NCI-H2107 treated with DMSO at 0.1 percent for 48 hours (cell line): Measurements from ENCODE around the gene BCAT1.
"Not testable (repeated sequence)": the region's sequence is repeated elsewhere in the genome, so short reads cannot be mapped to it uniquely, and the experiment has no call there.

ENCODE experiments used
- DNase-seq: peaks from one replicate; lab custom pipeline; 2025; ENCODE audit not compliant: unreplicated experiment; lab: John Stamatoyannopoulos, UW

BCAT1 gene

DNA sequence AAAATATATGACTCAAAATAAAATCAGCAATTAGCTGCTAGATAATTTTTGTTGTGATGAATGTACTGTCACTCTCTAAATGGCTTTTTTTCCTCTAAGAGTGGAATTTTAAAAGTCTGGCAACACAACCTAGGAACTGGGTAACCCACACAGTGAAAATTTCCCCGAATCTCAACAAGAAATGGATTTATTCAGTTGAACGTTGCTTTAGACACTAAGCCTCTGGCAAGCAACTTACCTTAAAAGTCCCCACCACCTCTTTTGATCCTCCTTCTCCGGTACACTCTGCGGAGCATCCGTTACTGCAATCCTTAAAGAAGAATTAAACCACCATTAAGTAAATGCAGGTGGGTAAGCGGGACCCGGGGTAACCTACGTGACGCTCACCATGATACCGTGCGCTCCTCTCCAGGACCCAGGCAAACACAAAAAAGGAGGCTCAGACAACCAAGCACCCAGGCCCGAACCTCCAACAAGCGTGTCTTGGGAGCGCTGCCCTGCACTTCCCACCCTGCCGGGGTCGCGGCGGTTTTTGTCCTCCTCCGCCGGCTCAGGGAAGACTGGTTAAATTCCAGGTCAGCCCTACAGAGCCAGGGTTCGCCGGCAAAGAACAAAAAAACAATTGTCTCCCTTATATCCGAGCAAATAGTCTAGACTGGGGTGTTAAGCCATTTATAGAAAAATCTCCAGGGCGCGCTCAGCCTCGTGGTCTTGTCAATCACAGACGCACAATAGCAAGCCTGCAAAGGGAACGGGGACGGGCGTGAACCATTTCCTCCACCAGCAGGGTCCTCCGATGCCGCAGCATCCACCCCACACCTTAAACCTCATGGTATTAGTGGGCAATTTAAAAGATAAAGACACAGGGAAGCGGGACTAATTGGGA lies 47.1 kb downstream of the BCAT1 start:
- no peak for DNase-seq

DNA sequence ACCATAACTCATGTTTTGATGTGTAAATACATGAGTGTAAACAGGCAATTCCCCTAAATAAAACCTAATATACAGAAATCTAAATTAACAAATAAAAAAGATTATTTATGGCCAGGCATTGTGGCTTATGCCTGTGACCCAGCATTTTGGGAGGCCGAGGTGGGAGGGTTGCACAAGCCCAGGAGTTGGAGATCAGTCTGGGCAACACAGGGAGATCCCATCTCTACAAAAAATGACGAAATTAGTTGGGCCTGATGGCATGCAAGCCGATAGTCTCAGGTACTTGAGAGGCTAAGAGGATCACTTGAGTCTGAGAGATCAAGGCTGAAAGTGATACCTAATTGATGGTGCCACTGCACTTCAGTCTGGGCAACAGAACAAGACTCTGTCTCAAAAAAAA lies 48.7 kb downstream of the BCAT1 start:
- DNase-seq = no peak

DNA sequence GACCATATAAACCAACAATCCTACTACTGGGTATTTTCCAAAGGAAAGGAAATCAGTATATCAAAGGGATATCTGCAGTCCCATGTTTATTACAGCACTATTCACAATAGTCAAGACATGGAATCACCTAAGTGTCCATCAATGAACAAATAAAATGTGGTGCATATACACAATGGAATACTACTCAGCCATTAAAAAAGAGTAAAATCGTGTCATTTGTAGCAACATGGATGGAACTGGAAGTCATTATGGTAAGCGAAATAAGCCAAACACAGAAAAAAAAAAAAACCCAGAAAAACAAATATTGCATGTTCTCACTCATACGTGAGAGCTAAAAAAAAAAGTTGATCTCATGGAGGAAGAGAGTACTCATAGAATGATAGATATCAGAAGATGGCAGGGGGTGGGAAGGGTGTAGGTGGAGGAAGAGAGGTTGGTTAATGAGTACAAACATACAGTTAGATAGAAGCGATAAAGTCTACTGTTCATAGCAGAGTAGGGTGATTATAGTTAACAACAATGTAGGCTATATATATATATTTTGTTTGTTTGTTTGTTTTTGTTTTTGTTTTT lies 49.3 kb downstream of the BCAT1 start:
- DNase-seq = no peak

DNA sequence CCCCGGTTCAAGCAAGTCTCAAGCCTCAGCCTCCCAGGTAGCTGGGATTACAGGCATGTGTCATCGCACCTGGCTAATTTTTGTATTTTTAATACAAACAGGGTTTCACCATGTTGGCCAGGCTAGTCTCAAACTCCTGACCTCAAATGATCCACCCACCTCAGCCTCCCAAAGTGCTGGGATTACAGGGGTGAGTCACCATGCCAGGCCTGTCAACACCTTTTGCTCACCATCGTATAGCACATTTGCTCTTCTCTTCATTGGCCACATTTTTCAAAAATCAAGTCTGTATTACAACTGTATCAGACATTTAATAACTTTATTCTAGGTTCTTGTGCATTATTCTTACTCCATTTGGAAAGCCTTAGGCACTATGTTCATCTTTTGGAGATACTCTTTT lies 50.3 kb downstream of the BCAT1 start:
- DNase-seq = no peak

DNA sequence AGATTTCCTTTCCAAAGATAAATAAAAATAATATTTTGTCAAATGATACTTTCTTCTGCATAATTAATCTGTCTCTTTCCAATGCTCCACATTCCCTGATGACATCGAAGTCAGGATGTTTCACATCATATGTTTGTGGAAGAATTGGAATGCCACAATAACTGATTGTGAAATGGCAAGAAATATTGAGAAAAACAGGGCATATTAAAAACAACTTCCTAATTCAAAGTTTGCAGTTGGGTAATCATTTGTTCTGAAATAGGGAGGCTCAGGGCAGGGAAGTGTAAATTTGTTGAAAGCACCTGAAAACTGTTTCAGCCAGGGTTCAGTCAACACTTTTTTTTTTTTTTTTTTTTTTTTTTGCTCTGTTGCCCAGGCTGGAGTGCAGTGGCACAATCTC lies 50.7 kb downstream of the BCAT1 start:
- DNase-seq = no peak

DNA sequence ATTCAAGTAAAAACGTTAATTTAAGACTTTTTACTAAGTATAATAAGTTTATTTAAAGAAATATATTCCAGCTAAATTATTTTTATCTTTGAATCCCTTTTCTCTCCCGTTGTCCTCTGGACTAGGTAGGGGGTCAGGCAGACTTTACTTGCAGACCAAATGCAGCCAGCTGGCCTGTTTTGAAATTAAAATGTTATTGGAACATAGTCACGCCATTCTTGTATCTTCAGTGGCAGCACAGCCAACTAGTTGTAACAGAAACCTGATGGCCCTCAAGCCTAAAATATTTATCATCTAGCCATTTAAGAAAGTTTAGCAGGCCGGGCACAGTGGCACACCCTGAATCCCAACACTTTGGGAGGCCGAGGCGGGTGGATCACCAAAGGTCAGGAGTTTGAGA lies 52.7 kb downstream of the BCAT1 start:
- DNase-seq = no peak

DNA sequence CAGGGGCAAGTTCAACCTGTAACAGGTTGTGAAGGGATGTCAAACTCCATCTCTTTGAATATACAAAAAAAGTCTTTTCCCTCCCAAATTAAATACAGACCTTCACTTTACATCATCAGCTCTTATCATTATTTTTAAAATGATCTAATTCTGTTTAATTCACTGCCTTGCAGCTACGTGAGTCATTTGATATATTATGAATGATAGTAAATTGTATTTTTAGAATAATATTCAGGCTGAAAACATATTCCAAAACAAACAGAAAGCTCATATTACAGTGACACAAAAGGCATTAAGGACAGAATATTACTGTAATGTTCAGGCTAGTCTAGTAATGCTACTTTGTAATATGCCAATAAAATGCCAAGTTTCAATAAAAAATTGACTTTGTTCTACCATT lies 53.3 kb downstream of the BCAT1 start:
- no peak for DNase-seq

DNA sequence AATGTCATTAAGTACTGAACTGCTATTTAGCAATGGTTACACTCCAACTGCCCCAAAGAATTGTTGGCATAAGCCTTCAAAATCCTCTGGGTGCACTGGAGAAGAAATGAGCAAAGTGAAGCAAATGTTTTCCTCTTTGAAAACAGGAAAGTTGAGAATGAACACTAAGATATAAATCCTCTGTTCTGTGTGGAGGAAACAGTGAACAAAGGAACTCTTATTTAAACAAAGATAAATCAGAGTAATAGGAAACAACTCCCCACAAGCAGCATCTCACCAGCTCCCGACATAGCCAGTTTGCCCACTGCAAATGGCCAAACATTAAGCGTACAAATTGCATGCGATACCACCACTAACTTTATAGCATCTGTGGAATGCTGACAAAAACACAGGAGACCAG lies 54.0 kb downstream of the BCAT1 start:
- DNase-seq = no peak

DNA sequence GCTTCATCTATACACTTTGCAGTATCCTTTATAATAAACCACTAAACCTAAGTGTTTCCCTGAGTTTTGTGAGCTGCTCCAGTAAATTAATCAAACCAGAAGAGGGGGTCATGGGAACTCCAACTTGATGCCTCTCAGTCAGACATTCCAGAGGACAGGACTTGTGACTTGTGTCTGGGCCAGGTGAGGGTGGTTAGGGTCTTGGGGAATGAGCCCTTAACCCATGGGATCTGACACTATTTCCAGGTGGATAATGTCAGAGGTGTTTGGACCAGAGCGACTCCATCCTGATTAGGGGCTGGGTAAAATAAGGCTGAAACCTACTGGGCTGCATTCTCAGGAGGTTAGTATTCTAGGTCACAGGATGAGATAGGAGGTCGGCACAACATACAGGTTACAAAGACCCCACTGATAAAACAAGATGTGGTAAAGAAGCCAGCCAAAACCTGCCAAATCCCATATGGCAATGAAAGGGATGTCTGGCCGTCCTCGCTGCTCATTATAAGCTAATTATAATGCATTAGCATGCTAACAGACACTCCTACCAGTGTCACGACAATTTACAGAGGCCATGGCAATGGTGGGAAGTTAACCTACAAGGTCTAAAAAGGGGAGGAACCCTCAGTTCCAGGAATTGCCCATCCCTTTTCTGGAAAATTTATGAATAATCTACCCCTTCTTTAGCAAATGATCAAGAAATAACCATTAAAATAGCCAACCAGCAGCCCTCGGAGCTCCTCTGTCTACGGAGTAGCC lies 58.7 kb downstream of the BCAT1 start:
- no peak for DNase-seq

DNA sequence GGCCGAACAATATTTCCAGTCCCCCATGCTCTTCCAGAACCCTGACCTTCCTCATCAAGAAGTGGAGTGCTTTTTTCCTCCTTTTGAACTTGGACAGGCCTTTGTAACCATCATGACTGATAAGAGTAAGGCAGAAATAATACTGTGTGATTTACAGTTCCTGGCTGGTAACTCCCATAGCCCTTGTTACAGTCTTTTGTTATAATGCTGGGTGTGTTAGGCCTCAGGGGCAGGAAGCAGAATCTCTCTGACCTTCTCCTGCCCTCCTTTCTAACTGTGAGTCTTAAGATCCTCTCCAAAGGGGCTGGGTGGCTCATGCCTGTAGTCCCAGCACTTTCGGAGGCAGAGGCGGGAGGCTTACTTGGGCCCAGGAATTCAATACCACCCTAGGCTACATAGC lies 59.5 kb downstream of the BCAT1 start:
- no peak for DNase-seq

DNA sequence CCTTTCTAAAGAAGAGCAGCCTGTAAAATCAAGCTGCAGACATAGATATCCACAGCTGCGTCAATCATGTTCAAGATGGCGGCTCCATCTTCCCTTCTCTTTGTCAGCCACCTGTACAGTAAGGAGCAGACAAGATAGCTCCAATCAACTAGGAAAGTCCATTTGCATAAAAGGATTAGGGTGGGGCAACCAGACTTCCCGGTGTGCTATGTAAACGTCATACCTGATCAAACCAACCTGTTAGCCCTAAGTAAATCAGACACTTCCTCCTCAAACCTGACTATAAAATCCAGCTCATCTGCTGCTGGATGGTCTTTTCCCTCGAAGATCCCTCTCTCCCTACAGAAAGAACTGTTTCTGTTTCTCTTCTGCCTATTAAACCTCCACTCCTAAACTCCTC lies 60.1 kb downstream of the BCAT1 start:
- DNase-seq = no peak

DNA sequence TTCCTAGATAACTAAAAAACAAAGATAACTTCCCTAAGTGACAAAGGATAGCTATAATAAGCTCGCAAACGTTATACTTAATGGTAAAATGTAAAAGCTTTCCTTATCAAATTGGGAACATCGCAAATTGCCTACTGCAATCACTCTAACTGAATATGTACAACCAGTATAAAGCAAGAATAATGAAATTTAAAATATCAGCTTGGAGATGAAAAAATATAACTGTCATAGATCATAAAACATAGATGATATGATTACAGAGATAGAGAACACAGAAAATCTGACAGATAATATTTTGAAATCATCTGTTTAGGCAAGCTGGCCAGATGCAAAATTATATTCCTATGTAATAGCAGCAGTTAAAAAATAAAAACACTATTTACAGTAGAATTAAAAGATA lies 64.0 kb downstream of the BCAT1 start:
- DNase-seq = no peak

DNA sequence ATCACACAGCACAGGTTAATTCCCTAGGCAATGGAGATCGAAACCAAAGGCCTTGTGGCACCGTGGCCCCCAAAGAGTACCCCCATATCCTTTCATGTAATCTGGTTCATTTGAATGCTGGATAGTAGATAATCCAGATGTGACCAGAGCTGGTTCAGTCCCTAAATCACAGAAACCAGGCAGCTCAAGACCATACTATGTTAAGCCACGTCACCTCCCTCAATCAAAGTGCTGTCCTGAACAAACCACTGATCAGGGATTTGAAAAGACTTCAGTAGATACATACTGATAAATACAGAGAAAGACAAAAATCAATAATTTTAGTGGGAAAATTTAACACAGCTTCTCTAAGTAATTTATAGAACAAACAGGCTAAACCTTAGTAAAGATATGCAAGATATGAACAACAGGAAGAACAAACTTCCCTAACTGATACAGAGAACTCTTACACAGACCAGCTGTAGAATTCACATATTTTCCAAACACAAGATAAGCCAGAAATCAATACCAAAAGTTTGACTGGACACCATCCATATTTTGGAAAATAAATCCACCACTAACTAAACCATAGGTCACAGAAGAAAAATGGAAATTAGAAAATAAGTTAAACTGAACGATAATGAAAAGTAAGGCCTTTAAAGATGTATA lies 67.1 kb downstream of the BCAT1 start:
- no peak for DNase-seq

DNA sequence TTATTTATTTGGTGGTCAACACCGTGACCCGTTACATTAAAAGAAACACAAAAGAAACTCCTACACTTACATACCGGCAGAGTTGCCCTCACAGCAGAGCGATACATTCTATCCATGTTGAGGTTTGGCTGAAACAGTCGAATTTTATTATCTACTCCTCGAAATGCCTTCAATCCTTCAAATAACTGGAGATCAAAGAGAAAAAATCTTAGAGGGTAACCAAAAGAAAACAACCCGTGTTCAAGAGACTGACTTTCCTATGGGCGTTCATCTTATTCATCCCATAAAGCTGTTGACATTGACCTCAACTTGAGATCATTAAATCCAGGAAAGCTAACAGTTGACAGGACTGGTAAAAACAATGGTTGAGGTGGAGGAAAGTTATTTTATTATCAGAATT lies 67.7 kb downstream of the BCAT1 start:
- no peak for DNase-seq

DNA sequence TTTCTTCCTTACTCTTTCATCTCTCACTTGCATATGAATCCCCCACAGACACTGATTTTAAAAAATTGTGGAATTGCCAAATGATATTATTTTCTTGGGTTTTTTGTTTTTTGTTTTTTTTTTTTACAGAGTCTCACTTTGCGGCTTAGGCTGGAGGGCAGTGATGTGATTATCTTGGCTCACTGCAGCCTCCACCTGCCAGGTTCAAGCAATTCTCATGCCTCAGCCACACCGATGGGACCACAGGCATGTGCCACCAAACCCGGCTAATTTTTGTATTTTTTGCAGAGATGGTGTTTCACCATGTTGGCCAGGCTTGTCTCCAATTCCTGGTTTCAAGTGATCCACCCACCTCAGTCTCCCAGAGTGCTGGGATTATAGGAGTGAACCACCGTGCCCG lies 68.2 kb downstream of the BCAT1 start:
- DNase-seq = no peak

DNA sequence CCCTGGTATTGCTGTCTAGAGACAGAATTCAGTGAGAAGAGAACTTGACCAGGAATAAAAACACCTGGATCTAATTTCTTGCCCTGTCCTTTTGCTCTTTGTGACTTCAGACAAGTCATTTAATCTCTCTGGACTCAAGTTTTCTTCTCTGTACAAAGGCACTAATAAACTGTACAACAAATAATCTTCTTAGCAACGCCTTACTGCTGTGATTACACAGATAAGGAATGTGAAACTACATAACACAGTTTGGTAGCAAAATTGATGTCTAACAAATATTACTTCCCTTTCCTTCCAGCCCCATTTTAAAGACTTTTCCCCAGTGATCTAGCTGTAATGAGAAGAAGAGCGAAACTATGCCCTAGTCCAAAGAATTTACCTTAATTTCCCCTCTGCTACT lies 69.3 kb downstream of the BCAT1 start:
- no peak for DNase-seq

DNA sequence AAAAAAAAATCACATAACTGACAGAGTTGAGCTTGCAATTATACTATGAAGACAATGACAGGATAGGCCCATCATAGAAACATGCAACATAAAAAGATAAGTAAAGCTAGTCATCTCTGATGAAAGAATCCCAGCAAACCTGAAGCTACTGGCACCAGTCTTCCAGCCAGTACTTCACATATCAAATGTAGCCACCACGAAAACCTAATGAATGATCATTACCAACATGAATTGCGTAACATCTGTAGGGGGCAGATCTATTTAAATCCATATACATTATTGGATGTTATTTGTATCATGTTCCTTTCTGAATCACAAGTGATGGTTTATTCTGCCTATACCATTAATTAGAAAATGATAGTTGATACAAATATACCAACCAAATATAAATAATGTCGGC lies 73.9 kb downstream of the BCAT1 start:
- no peak for DNase-seq

DNA sequence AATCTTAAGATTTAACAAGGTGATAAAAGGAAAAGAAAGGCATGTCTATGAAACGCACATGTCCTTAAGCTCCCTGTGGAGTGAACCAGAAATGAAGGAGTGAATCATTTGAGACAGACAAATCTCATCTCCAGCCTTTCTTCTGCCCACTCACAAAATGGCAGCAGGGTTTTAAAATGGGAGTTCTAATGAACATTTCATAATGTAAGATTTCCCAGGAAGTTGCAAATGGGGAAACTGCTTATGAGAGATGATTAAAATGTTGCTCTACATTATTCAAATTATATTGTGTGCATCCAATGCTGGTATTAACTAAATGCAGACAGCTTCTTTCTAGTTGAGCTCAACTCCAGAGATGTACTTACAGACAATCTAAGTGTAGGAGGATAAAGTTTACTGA lies 76.7 kb downstream of the BCAT1 start:
- DNase-seq = no peak

DNA sequence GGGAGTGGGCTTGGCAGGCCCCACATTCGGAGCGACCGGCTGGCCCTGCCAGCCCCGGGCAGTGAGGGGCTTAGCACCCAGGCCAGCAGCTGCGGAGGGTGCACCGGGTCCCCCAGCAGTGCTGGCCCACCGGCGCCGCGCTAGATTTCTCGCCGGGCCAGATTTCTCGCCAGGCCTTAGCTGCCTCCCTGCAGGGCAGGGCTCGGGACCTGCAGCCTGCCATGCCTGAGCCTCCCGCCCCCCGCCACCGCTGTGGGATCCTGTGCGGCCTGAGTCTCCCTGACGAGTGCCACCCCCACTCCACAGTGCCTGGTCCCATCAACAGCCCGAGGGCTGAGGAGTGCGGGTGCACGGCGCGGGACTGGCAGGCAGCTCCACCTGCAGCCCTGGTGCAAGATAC lies 82.8 kb downstream of the BCAT1 start:
- not testable (repeated sequence) for DNase-seq

DNA sequence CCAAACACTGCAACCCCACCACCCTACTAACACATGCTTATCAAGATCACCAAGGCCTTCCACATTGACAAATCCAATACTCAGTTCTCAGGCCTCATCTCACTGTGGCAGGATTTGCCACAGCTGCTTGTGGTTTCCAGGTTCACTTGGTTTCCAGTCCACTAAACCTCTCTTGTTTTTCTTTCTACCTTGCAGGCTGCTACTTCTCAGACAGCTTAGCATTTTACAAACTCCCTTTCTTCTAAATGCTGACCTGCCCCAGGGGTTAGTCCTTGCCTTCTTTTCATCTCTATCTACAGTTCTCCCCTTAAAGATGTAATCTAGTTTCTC lies 84.1 kb downstream of the BCAT1 start:
- DNase-seq = no peak

DNA sequence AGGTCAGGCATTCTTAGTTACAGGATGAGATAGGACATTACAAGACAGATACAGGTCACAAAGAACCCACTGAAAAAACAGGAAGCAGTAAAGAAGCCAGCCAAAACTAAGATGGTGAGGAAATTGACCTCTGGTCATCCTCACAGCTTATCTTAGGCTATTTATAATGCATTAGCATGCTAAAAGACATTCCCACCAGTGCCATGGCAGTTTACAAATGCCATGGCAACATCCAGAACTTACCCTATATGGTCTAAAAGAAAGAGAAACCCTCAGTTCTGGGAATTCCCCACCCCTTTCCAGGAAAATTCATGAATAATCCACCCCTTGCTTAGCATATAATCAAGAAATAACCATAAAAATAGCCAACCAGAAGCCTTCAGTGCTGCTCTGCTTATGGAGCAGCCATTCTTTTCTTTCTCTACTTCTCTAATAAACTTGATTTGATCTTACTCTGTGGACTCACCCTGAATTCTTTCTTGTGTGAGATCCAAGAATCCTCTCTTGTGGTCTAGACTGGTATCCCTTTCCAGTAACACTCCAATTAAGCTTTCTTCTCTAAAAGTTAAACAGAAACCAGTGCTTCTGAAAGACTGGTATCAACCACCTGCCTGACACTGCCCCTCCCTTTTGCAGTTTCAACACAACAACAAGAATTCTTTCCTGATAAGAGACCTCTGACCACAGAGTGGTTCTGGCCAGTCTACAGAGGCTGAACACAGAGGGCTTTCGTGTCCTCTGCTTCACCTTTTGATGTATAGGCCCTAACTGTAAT lies 86.9 kb downstream of the BCAT1 start:
- no peak for DNase-seq
